HG03354 (cell line): ENCODE data around the gene DRAP1.
"Not testable (repeated sequence)": the region's sequence is repeated elsewhere in the genome, so short reads cannot be mapped to it uniquely, and the experiment has no call there.

Source experiments
- ATAC-seq: cut with Tn5 transposase; IDR thresholded peaks from one replicate; pipeline ENCODE4 v1.9.1; 2021; ENCODE audit warnings: mild to moderate bottlenecking; ENCODE audit not compliant: unreplicated experiment, poor library complexity, severe bottlenecking

DRAP1 gene

GRCh38 chr11:65885808-65886536 is 33.3 kb upstream of the DRAP1 start:
- ATAC-seq, result no peak

GRCh38 chr11:65886826-65887722 is 32.2 kb upstream of the DRAP1 start:
- ATAC-seq, result no peak

- ATAC-seq, result no peak
These were observed 31.5 kb upstream of the DRAP1 start for GRCh38 chr11:65887723-65888162.

GRCh38 chr11:65888163-65888814 is 30.9 kb upstream of the DRAP1 start, which contains the start of gene FIBP:
FIBP (minus strand) TSS chr11:65888471; CDS start chr11:65888418, 53 bp downstream.
- peak; percentile 43 for ATAC-seq

- ATAC-seq, result peak; percentile 56
These were observed 28.7 kb upstream of the DRAP1 start, which contains the start of gene CCDC85B for GRCh38 chr11:65890324-65891218. CCDC85B (plus strand) TSS chr11:65890673; CDS start chr11:65890784, 111 bp downstream.

- no peak for ATAC-seq
These were observed 27.7 kb upstream of the DRAP1 start for GRCh38 chr11:65891219-65892136.

- not testable (repeated sequence) for ATAC-seq
These were observed 27.1 kb upstream of the DRAP1 start for GRCh38 chr11:65892137-65892540.

GRCh38 chr11:65892661-65893317 is 26.4 kb upstream of the DRAP1 start:
- no peak for ATAC-seq

GRCh38 chr11:65894034-65894591 is 25.1 kb upstream of the DRAP1 start:
- no peak for ATAC-seq

GRCh38 chr11:65895482-65895981 is 23.7 kb upstream of the DRAP1 start:
- ATAC-seq, result no peak

- ATAC-seq, result no peak
These were observed 22.9 kb upstream of the DRAP1 start for GRCh38 chr11:65896034-65896999.

GRCh38 chr11:65897020-65897471 is 22.2 kb upstream of the DRAP1 start:
- ATAC-seq, result no peak

GRCh38 chr11:65898656-65899355 is 20.4 kb upstream of the DRAP1 start:
- no peak for ATAC-seq

GRCh38 chr11:65899356-65900124 is 19.7 kb upstream of the DRAP1 start:
- ATAC-seq, result no peak
